ENCODE results near the gene LRRC51. TPM values are rescaled to one million over a fixed set of nuclear protein-coding genes. Genes with fewer than 3 reads are reported as not detected.

Gene LRRC51
- total RNA-seq, 2 donors from 2014 or later = 8.0 to 9.5 TPM

DNA sequence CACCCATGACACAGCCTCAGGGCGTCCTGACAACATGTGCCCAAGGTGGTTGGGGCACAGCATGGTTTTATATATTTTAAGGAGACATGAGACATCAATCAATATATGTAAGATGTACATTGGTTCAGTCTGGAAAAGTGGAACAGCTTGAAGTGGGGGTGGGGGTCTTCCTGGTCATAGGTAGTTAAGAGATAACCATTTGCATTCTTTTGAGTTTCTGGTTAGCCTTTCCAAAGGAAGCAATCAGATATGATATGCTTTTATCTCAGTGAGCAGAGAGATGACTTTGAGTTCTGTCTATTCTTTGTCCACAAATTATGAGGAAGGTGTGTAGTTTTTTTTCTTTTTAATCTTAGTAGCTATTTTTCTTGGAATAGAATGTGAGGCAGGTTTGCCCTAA lies 42.0 kb downstream of the LRRC51 start:
- Mint-ChIP-seq H3K4me3 (no peak overlapping the region), H3K4me1 (peaks cover 8% of the 10 kb centered on the region), H3K27me3 (ENCODE audit: insufficient read depth) (peaks cover 33% of the 10 kb centered on the region), H3K9me3 (peaks cover 18% of the 10 kb centered on the region), H3K27ac (no peak overlapping the region), H3K36me3 (ENCODE audit: low read depth) (no peaks in the 10 kb centered on the region)
- H3K36me3 ChIP-seq (ENCODE audit: control insufficient read depth, insufficient read depth, low read length) = no peaks in the 10 kb centered on the region
- H3K4me1 ChIP-seq (ENCODE audit: control insufficient read depth, insufficient read depth, low read length) = no peaks in the 10 kb centered on the region
- no peak overlapping the region for H3K27ac ChIP-seq (ENCODE audit: low read depth, low read length)
- H3K27me3 ChIP-seq (ENCODE audit: control insufficient read depth, insufficient read depth, low read length, poor library complexity, severe bottlenecking) = peaks cover 18% of the 10 kb centered on the region
- no peak for DNase-seq
- no peak overlapping the region for H3K9ac ChIP-seq (ENCODE audit: extremely low read depth, low read length, poor library complexity, severe bottlenecking)
- TF ChIP-seq, protein P1, sequence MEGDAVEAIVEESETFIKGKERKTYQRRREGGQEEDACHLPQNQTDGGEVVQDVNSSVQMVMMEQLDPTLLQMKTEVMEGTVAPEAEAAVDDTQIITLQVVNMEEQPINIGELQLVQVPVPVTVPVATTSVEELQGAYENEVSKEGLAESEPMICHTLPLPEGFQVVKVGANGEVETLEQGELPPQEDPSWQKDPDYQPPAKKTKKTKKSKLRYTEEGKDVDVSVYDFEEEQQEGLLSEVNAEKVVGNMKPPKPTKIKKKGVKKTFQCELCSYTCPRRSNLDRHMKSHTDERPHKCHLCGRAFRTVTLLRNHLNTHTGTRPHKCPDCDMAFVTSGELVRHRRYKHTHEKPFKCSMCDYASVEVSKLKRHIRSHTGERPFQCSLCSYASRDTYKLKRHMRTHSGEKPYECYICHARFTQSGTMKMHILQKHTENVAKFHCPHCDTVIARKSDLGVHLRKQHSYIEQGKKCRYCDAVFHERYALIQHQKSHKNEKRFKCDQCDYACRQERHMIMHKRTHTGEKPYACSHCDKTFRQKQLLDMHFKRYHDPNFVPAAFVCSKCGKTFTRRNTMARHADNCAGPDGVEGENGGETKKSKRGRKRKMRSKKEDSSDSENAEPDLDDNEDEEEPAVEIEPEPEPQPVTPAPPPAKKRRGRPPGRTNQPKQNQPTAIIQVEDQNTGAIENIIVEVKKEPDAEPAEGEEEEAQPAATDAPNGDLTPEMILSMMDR (conservative IDR thresholded peaks at IDR 0.05) = no peak
- 100% methylated on average over 1 of the region's 1 CpG; no CpG with 5 or more reads in 1 of the 2 experiments for WGBS, 2 experiments (ENCODE audit: insufficient coverage in 1 of 2, insufficient read length in 1 of 2)
- no peak overlapping the region for H3K4me3 ChIP-seq (ENCODE audit: low read length)
- H3K9me3 ChIP-seq (ENCODE audit: control insufficient read depth, low read length) = peaks cover 31% of the 10 kb centered on the region

- Histone ChIP-seq H3K27me3 (ENCODE audit: control insufficient read depth, insufficient read depth, low read length, poor library complexity, severe bottlenecking) (peaks cover 18% of the 10 kb centered on the region), H3K9ac (ENCODE audit: extremely low read depth, low read length, poor library complexity, severe bottlenecking) (no peak overlapping the region), H3K4me3 (ENCODE audit: low read length) (no peak overlapping the region), H3K27ac (ENCODE audit: low read depth, low read length) (no peak overlapping the region), H3K4me1 (ENCODE audit: control insufficient read depth, insufficient read depth, low read length) (no peaks in the 10 kb centered on the region), H3K36me3 (ENCODE audit: control insufficient read depth, insufficient read depth, low read length) (no peaks in the 10 kb centered on the region), H3K9me3 (ENCODE audit: control insufficient read depth, low read length) (peaks cover 37% of the 10 kb centered on the region)
- peaks cover 36% of the 10 kb centered on the region for H3K27me3 Mint-ChIP-seq (ENCODE audit: insufficient read depth)
- whole genome bisulfite sequencing, 2 experiments (ENCODE audit: insufficient coverage in 1 of 2, insufficient read length in 1 of 2) = 90 to 95% methylated on average over 1 to 3 of the region's 3 CpGs
- no peak overlapping the region for H3K4me3 Mint-ChIP-seq
- H3K4me1 Mint-ChIP-seq = peaks cover 6% of the 10 kb centered on the region
- no peak overlapping the region for H3K27ac Mint-ChIP-seq
- H3K36me3 Mint-ChIP-seq (ENCODE audit: low read depth) = no peaks in the 10 kb centered on the region
- H3K9me3 Mint-ChIP-seq = peaks cover 24% of the 10 kb centered on the region
- TF ChIP-seq, protein P1 (conservative IDR thresholded peaks at IDR 0.05) = no peak
- DNase-seq = no peak
Observed at GRCh38 chr11:72123117-72123653, 42.5 kb downstream of the LRRC51 start.

- no peak overlapping the region for H3K27ac ChIP-seq (ENCODE audit: low read depth, low read length)
- DNase-seq = no peak
- H3K9ac ChIP-seq (ENCODE audit: extremely low read depth, low read length, poor library complexity, severe bottlenecking) = no peak overlapping the region
- peaks cover 18% of the 10 kb centered on the region for H3K27me3 ChIP-seq (ENCODE audit: control insufficient read depth, insufficient read depth, low read length, poor library complexity, severe bottlenecking)
- H3K4me3 Mint-ChIP-seq = no peak overlapping the region
- peaks cover 32% of the 10 kb centered on the region for H3K9me3 Mint-ChIP-seq
- WGBS, 2 experiments (ENCODE audit: insufficient coverage in 1 of 2, insufficient read length in 1 of 2) = 91 to 92% methylated on average over 5 to 6 of the region's 6 CpGs
- H3K4me1 Mint-ChIP-seq = no peaks in the 10 kb centered on the region
- H3K4me3 ChIP-seq (ENCODE audit: low read length) = no peak overlapping the region
- no peaks in the 10 kb centered on the region for H3K4me1 ChIP-seq (ENCODE audit: control insufficient read depth, insufficient read depth, low read length)
- TF ChIP-seq, protein P1 (conservative IDR thresholded peaks at IDR 0.05) = no peak
- no peaks in the 10 kb centered on the region for H3K36me3 ChIP-seq (ENCODE audit: control insufficient read depth, insufficient read depth, low read length)
- H3K9me3 ChIP-seq (ENCODE audit: control insufficient read depth, low read length) = peaks cover 45% of the 10 kb centered on the region
- peaks cover 3% of the 10 kb centered on the region for H3K36me3 Mint-ChIP-seq (ENCODE audit: low read depth)
- no peak overlapping the region for H3K27ac Mint-ChIP-seq
- H3K27me3 Mint-ChIP-seq (ENCODE audit: insufficient read depth) = peaks cover 36% of the 10 kb centered on the region
Observed at GRCh38 chr11:72124046-72124445, 43.4 kb downstream of the LRRC51 start.

Data from endodermal cell (in vitro differentiated cells).